Panc1 (cell line): ENCODE results near the gene SLC25A42. TPM values are rescaled to one million over a fixed set of nuclear protein-coding genes. Genes with fewer than 3 reads are reported as not detected.
"Not testable (repeated sequence)": the region's sequence is repeated elsewhere in the genome, so short reads cannot be mapped to it uniquely, and the experiment has no call there.

Experiments used
- ATAC-seq: fragments of 200-7000 bp; cut with Tn5 transposase; 2 replicates; pipeline ENCODE4 v1.9.1; 2020; ENCODE audit warnings: mild to moderate bottlenecking, moderate library complexity
- BruUV-seq: library from RNA; stranded (reverse); fragments of 400-500 nt; replicated peaks from 2 replicates; lab custom pipeline; 2021; lab: Mats Ljungman, UMichigan
- CTCF ChIA-PET: fragments of 300-600 bp; sonication (Branson Sonifier 250); formaldehyde crosslinking; loops from one replicate; lab custom pipeline; 2022; ENCODE audit warnings: antibody characterized with exemption; lab: Charles Lee
- POLR2A ChIA-PET: fragments of 300-600 bp; sonication (Branson Sonifier 250); formaldehyde crosslinking; loops from one replicate; lab custom pipeline; 2022; ENCODE audit warnings: antibody characterized with exemption; lab: Charles Lee
- DNase-seq: peaks from one replicate; pipeline ENCODE4 v3.0.0-alpha.2; 2010; ENCODE audit warnings: low read depth, low spot score
- H3K27ac ChIP-seq: 2 replicates; pipeline ENCODE4 v1.5.1; 2011; ENCODE audit warnings: mild to moderate bottlenecking, low read length, inconsistent platforms
- H3K27me3 ChIP-seq: fragments of 200-500 bp; sonication (Bioruptor generic); 2 replicates; pipeline ENCODE4 v1.6.0; 2014; ENCODE audit warnings: low read length, inconsistent platforms; ENCODE audit not compliant: control insufficient read depth, insufficient read depth
- H3K36me3 ChIP-seq: fragments of 200-500 bp; sonication (Bioruptor generic); 2 replicates; pipeline ENCODE4 v1.5.1; 2014; ENCODE audit warnings: inconsistent platforms, mild to moderate bottlenecking, low read length, moderate library complexity; ENCODE audit not compliant: control insufficient read depth, insufficient read depth
- H3K4me1 ChIP-seq: 2 replicates; pipeline ENCODE4 v1.5.1; 2011; ENCODE audit warnings: inconsistent platforms, mild to moderate bottlenecking, low read length, moderate library complexity; ENCODE audit not compliant: control insufficient read depth, insufficient read depth
- H3K4me3 ChIP-seq, 2 experiments: 2 replicates each; pipeline ENCODE4 v1.5.1; 2011 to 2012; ENCODE audit warnings: low read depth in 2 of 2, low read length in 2 of 2, mild to moderate bottlenecking in 2 of 2, inconsistent platforms in 1 of 2, moderate library complexity in 1 of 2
- H3K9me3 ChIP-seq: fragments of 200-500 bp; sonication (Bioruptor generic); 2 replicates; pipeline ENCODE4 v1.5.1; 2014; ENCODE audit warnings: low read depth, mild to moderate bottlenecking, inconsistent platforms, low read length, moderate library complexity; ENCODE audit not compliant: control insufficient read depth, insufficient read depth
- POLR2AphosphoS5 ChIP-seq: IDR thresholded peaks from 2 replicates; pipeline ENCODE4 v1.6.1; 2012; ENCODE audit warnings: mild to moderate bottlenecking, low read depth, low read length, moderate library complexity
- SIN3A ChIP-seq: IDR thresholded peaks from 2 replicates; pipeline ENCODE4 v1.6.1; 2012; ENCODE audit warnings: low read depth, mild to moderate bottlenecking, low read length, moderate library complexity, borderline replicate concordance; ENCODE audit not compliant: insufficient read depth
- TCF7L2 ChIP-seq: IDR thresholded peaks from 2 replicates; pipeline ENCODE4 v1.6.1; 2011; ENCODE audit warnings: mild to moderate bottlenecking, low read depth, low read length, inconsistent platforms
- in situ Hi-C: cut with HindIII; loops from 2 replicates; pipeline ENCODE4 v1.10.0; 2016; ENCODE audit warnings: low sequenced_read_pairs, low pct_unique_long_range_greater_than_20kb
- intact Hi-C: fragments of 100-400 bp; cut with micrococcal nuclease; formaldehyde crosslinking; loops from one replicate; pipeline ENCODE4 v1.10.0; 2022; ENCODE audit not compliant: unreplicated experiment
- total RNA-seq: library from RNA; stranded (reverse); gene quantifications from one replicate; pipeline ENCODE4 v1.2.1, GENCODE V29; 2021; ENCODE audit not compliant: unreplicated experiment
- TF ChIP-seq, protein P1 (sequence below): fragments of 450-650 bp; IDR thresholded peaks from 2 replicates; pipeline ENCODE4 v1.5.1; 2017; ENCODE audit warnings: mild to moderate bottlenecking
- TF ChIP-seq, protein P2 (sequence below), 2 experiments: IDR thresholded peaks; 2 replicates each; pipeline ENCODE4 v1.6.1; 2011 to 2012; ENCODE audit warnings: low read depth in 2 of 2, control low read depth in 1 of 2, low read length in 1 of 2, mild to moderate bottlenecking in 1 of 2, moderate library complexity in 1 of 2; ENCODE audit not compliant: insufficient read depth in 1 of 2

Gene SLC25A42
- total RNA-seq, 1 experiment from 2014 or later: 2.6 TPM

GRCh38 chr19:19022380-19022961 lies 41.3 kb upstream of the SLC25A42 start:
- Histone ChIP-seq H3K4me1 (no peaks in the 10 kb centered on the region), H3K36me3 (peaks cover 25% of the 10 kb centered on the region)

GRCh38 chr19:19023376-19023775 lies 40.4 kb upstream of the SLC25A42 start:
- peaks cover 30% of the 10 kb centered on the region for H3K36me3 ChIP-seq
- H3K9me3 ChIP-seq, H3K4me3 ChIP-seq, BruUV-seq, DNase-seq, ATAC-seq, CTCF ChIA-PET, H3K27ac ChIP-seq, intact Hi-C loops, H3K27me3 ChIP-seq, H3K4me1 ChIP-seq, in situ Hi-C loops: not testable (repeated sequence)
- POLR2A ChIA-PET: interaction anchor here (0.7 kb wide), 1 partner anchor 51 kb away, joined by 6 read pairs; no protein-coding TSS in a partner anchor

More at GRCh38 chr19:19022380-19022961, 41.3 kb upstream of the SLC25A42 start:
- Histone ChIP-seq H3K27me3 (no peaks in the 10 kb centered on the region), H3K4me3 (no peak overlapping the region), H3K9me3 (no peaks in the 10 kb centered on the region), H3K27ac (no peak overlapping the region)
- ChIA-PET POLR2A (no interaction called here), CTCF (no interaction called here)
- no TSS peak for BruUV-seq
- in situ Hi-C loops (no loop called here), intact Hi-C loops (no loop called here)
- ATAC-seq (0 out of 2 replicates have a peak, but pooled peaks have one; percentile 23), DNase-seq (no peak)
- TF ChIP-seq POLR2AphosphoS5: no peak
- TF ChIP-seq SIN3A: no peak
- TF ChIP-seq TCF7L2: no peak
- TF ChIP-seq, protein P1, sequence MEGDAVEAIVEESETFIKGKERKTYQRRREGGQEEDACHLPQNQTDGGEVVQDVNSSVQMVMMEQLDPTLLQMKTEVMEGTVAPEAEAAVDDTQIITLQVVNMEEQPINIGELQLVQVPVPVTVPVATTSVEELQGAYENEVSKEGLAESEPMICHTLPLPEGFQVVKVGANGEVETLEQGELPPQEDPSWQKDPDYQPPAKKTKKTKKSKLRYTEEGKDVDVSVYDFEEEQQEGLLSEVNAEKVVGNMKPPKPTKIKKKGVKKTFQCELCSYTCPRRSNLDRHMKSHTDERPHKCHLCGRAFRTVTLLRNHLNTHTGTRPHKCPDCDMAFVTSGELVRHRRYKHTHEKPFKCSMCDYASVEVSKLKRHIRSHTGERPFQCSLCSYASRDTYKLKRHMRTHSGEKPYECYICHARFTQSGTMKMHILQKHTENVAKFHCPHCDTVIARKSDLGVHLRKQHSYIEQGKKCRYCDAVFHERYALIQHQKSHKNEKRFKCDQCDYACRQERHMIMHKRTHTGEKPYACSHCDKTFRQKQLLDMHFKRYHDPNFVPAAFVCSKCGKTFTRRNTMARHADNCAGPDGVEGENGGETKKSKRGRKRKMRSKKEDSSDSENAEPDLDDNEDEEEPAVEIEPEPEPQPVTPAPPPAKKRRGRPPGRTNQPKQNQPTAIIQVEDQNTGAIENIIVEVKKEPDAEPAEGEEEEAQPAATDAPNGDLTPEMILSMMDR: no peak
- TF ChIP-seq, protein P2, sequence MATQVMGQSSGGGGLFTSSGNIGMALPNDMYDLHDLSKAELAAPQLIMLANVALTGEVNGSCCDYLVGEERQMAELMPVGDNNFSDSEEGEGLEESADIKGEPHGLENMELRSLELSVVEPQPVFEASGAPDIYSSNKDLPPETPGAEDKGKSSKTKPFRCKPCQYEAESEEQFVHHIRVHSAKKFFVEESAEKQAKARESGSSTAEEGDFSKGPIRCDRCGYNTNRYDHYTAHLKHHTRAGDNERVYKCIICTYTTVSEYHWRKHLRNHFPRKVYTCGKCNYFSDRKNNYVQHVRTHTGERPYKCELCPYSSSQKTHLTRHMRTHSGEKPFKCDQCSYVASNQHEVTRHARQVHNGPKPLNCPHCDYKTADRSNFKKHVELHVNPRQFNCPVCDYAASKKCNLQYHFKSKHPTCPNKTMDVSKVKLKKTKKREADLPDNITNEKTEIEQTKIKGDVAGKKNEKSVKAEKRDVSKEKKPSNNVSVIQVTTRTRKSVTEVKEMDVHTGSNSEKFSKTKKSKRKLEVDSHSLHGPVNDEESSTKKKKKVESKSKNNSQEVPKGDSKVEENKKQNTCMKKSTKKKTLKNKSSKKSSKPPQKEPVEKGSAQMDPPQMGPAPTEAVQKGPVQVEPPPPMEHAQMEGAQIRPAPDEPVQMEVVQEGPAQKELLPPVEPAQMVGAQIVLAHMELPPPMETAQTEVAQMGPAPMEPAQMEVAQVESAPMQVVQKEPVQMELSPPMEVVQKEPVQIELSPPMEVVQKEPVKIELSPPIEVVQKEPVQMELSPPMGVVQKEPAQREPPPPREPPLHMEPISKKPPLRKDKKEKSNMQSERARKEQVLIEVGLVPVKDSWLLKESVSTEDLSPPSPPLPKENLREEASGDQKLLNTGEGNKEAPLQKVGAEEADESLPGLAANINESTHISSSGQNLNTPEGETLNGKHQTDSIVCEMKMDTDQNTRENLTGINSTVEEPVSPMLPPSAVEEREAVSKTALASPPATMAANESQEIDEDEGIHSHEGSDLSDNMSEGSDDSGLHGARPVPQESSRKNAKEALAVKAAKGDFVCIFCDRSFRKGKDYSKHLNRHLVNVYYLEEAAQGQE (IDR thresholded peaks at IDR 0.05; ENCODE audit: insufficient read depth in 1 of 2, low read depth in 2 of 2, low read length in 1 of 2): no peak

GRCh38 chr19:19025861-19026260 lies 37.9 kb upstream of the SLC25A42 start:
- Histone ChIP-seq H3K4me1 (no peaks in the 10 kb centered on the region), H3K9me3 (no peaks in the 10 kb centered on the region), H3K27me3 (no peaks in the 10 kb centered on the region), H3K36me3 (peaks cover 26% of the 10 kb centered on the region), H3K27ac (no peak overlapping the region), H3K4me3 (no peak overlapping the region)
- CTCF ChIA-PET: no interaction called here
- TF ChIP-seq, protein P1: no peak
- TF ChIP-seq POLR2AphosphoS5: no peak
- no peak for TF ChIP-seq TCF7L2
- no peak for TF ChIP-seq SIN3A
- TF ChIP-seq, protein P2 (IDR thresholded peaks at IDR 0.05; ENCODE audit: insufficient read depth in 1 of 2, low read depth in 2 of 2, low read length in 1 of 2): no peak
- no peak for DNase-seq
- no TSS peak for BruUV-seq
- ATAC-seq: no peak
- intact Hi-C loops (no loop called here), in situ Hi-C loops (no loop called here)
- POLR2A ChIA-PET: no interaction called here
